MM.1S (cell line): ENCODE data around the gene NCAPH2.

Experiments
- DNase-seq: peaks from one replicate; pipeline ENCODE4 v3.0.0-alpha.2; 2015
- H2AFZ ChIP-seq: fragments of 300-600 bp; sonication (generic); 2 replicates; pipeline ENCODE4 v1.6.0; 2016; ENCODE audit warnings: antibody characterized with exemption, low read length
- H3F3A ChIP-seq: fragments of 300-600 bp; sonication (generic); 2 replicates; pipeline ENCODE4 v1.6.1; 2016; ENCODE audit warnings: mild to moderate bottlenecking, antibody characterized with exemption, low read length, moderate library complexity, mixed read lengths; ENCODE audit not compliant: insufficient read depth
- H3K27ac ChIP-seq: fragments of 300-600 bp; sonication (generic); 2 replicates; pipeline ENCODE4 v1.5.1; 2016; ENCODE audit warnings: mild to moderate bottlenecking, low read length
- H3K27me3 ChIP-seq: fragments of 300-600 bp; sonication (generic); replicated peaks from 2 replicates; pipeline ENCODE4 v1.6.0; 2016; ENCODE audit warnings: low read length; ENCODE audit not compliant: insufficient read depth
- H3K36me3 ChIP-seq: fragments of 300-600 bp; sonication (generic); replicated peaks from 2 replicates; pipeline ENCODE4 v1.6.1; 2016; ENCODE audit warnings: mild to moderate bottlenecking, low read length, mixed read lengths; ENCODE audit not compliant: insufficient read depth
- H3K4me1 ChIP-seq: fragments of 300-600 bp; sonication (generic); 2 replicates; pipeline ENCODE4 v1.6.1; 2016; ENCODE audit warnings: low read length, mixed read lengths
- H3K4me2 ChIP-seq: fragments of 300-600 bp; sonication (generic); 2 replicates; pipeline ENCODE4 v1.6.0; 2016; ENCODE audit warnings: low read depth, low read length
- H3K4me3 ChIP-seq: fragments of 300-600 bp; sonication (generic); 2 replicates; pipeline ENCODE4 v1.5.1; 2016; ENCODE audit warnings: low read length, mixed read lengths
- H3K79me2 ChIP-seq: fragments of 300-600 bp; sonication (generic); 2 replicates; pipeline ENCODE4 v1.6.1; 2016; ENCODE audit warnings: mixed run types, low read length, mixed read lengths
- H3K9ac ChIP-seq: fragments of 300-600 bp; sonication (generic); 2 replicates; pipeline ENCODE4 v1.6.1; 2016; ENCODE audit warnings: low read length, mixed read lengths
- H3K9me2 ChIP-seq: fragments of 300-600 bp; sonication (generic); replicated peaks from 2 replicates; pipeline ENCODE4 v1.6.1; 2016; ENCODE audit warnings: mild to moderate bottlenecking, low read length, mixed read lengths; ENCODE audit not compliant: insufficient read depth
- H3K9me3 ChIP-seq: fragments of 300-600 bp; sonication (generic); replicated peaks from 2 replicates; pipeline ENCODE4 v1.6.1; 2016; ENCODE audit warnings: mild to moderate bottlenecking, low read length, mixed read lengths; ENCODE audit not compliant: insufficient read depth
- H4K20me1 ChIP-seq: fragments of 300-600 bp; sonication (generic); 2 replicates; pipeline ENCODE4 v1.6.1; 2016; ENCODE audit warnings: mild to moderate bottlenecking, low read length, moderate library complexity, mixed read lengths; ENCODE audit not compliant: insufficient read depth
- EZH2 ChIP-seq: fragments of 300-600 bp; sonication (generic); optimal IDR thresholded peaks from 2 replicates; pipeline ENCODE3; 2017; ENCODE audit warnings: low read depth, mild to moderate bottlenecking, antibody characterized with exemption, low read length, mixed read lengths
- EZH2phosphoT487 ChIP-seq: fragments of 300-600 bp; sonication (generic); IDR thresholded peaks from 2 replicates; pipeline ENCODE4 v1.6.1; 2018; ENCODE audit warnings: antibody characterized with exemption, low read length
- TF ChIP-seq, protein P1 (sequence below): fragments of 300-600 bp; sonication (generic); IDR thresholded peaks from 2 replicates; pipeline ENCODE4 v1.5.1; 2016; ENCODE audit warnings: antibody characterized with exemption, low read length, mixed read lengths

NCAPH2 gene

DNA sequence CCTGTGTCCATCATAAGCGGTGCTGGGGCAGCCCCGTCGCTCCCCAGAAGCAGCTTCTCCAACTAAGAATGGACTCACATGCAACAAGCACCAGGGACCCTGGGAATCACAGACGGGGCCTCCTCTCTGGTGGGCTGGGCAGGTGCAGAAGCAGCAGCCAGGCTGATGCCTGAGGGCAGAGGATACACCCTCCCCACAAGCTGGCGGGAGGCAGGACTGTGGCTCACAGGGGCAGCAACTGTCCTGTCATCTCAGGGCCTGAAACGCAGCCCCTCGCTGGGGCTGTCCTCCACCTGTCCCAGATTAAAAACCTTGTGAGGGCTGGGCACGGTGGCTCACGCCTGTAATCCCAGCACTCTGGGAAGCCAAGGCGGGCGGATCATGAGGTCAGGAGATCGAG lies 30.1 kb upstream of the NCAPH2 start:
- no peak for DNase-seq
- no peak overlapping the region for H3K4me2 ChIP-seq
- peaks cover 17% of the 10 kb centered on the region for H3K79me2 ChIP-seq
- H4K20me1 ChIP-seq = peaks cover 4% of the 10 kb centered on the region; the same call in 1 of the 2 replicates
- H3K4me3 ChIP-seq = no peak overlapping the region
- TF ChIP-seq, protein P1, sequence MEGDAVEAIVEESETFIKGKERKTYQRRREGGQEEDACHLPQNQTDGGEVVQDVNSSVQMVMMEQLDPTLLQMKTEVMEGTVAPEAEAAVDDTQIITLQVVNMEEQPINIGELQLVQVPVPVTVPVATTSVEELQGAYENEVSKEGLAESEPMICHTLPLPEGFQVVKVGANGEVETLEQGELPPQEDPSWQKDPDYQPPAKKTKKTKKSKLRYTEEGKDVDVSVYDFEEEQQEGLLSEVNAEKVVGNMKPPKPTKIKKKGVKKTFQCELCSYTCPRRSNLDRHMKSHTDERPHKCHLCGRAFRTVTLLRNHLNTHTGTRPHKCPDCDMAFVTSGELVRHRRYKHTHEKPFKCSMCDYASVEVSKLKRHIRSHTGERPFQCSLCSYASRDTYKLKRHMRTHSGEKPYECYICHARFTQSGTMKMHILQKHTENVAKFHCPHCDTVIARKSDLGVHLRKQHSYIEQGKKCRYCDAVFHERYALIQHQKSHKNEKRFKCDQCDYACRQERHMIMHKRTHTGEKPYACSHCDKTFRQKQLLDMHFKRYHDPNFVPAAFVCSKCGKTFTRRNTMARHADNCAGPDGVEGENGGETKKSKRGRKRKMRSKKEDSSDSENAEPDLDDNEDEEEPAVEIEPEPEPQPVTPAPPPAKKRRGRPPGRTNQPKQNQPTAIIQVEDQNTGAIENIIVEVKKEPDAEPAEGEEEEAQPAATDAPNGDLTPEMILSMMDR = no peak
- TF ChIP-seq EZH2phosphoT487 (no peak), EZH2 (no peak)
- no peaks in the 10 kb centered on the region for H3K9me2 ChIP-seq
- peaks cover 14% of the 10 kb centered on the region for H3K27me3 ChIP-seq
- peaks cover 11% of the 10 kb centered on the region for H3K4me1 ChIP-seq
- H3K9me3 ChIP-seq = no peaks in the 10 kb centered on the region
- H3K36me3 ChIP-seq = no peaks in the 10 kb centered on the region
- no peak overlapping the region for H2AFZ ChIP-seq
- no peak overlapping the region for H3K27ac ChIP-seq
- no peaks in the 10 kb centered on the region for H3F3A ChIP-seq
- no peak overlapping the region for H3K9ac ChIP-seq

DNA sequence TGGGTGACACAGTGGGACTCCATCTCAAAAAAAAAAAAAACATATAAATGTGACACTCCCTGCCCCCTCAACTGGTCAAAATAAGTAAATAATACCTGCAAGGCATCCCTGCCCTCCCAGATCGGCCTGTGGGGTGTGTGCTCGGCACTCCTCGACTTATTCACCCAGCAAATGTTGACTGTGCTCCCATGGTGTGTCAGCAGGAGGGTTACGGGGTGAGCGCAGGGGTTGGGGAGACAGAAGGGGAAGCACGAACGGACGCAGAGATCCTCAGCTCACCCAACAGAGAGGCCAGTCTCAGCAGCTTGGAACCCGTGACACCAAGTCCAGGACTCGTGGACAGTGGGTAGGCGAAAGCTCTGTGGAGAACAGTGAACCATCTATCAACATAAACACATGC lies 28.3 kb upstream of the NCAPH2 start:
- no peak for DNase-seq
- no peak overlapping the region for H3K9ac ChIP-seq
- H4K20me1 ChIP-seq = no peaks in the 10 kb centered on the region
- no peak overlapping the region for H3K27ac ChIP-seq
- H3K4me3 ChIP-seq = no peak overlapping the region
- H3F3A ChIP-seq = no peaks in the 10 kb centered on the region
- H3K4me1 ChIP-seq = 0 out of 2 replicates have a peak, but pooled peaks cover 3% of the 10 kb centered on the region
- TF ChIP-seq, protein P1 = no peak
- TF ChIP-seq EZH2 = no peak
- TF ChIP-seq EZH2phosphoT487 = no peak
- H3K4me2 ChIP-seq = no peak overlapping the region
- peaks cover 14% of the 10 kb centered on the region for H3K27me3 ChIP-seq
- H3K9me3 ChIP-seq = no peaks in the 10 kb centered on the region
- H3K79me2 ChIP-seq = no peaks in the 10 kb centered on the region
- H3K9me2 ChIP-seq = no peaks in the 10 kb centered on the region
- H3K36me3 ChIP-seq = no peaks in the 10 kb centered on the region
- H2AFZ ChIP-seq = no peak overlapping the region

DNA sequence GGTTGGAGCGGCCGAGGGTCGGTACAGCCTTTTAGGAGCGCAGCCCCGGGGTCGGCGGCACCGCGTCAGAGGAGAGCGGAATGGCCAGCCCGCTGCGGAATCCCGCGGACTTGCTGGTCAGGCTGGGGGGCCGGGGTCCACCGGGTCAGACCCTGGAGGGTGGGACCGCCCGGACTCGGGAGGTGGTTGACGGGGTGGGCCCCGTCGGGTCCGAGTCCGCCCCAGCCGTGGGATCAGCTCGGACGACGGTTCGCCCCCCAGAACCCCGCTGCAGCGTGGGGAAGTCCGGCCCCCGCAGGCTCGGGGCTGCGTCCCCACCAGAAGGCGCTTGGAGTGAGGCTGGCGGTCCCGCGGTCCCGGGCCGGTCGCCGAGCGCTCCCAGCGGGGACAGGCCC lies 27.0 kb upstream of the NCAPH2 start:
- peak overlapping the region; percentile 58; the same call in 1 of the 2 replicates for H2AFZ ChIP-seq
- no peak overlapping the region; the same call in 1 of the 2 replicates for H3K9ac ChIP-seq
- no peaks in the 10 kb centered on the region for H3F3A ChIP-seq
- no peaks in the 10 kb centered on the region for H3K79me2 ChIP-seq
- peak overlapping the region; percentile 68; the same call in 1 of the 2 replicates for H3K4me2 ChIP-seq
- DNase-seq = no peak
- peak overlapping the region; percentile 69 for H3K4me3 ChIP-seq
- no peaks in the 10 kb centered on the region for H3K36me3 ChIP-seq
- TF ChIP-seq EZH2 = no peak
- TF ChIP-seq, protein P1 = no peak
- no peak for TF ChIP-seq EZH2phosphoT487
- H3K27ac ChIP-seq = no peak overlapping the region
- H3K9me3 ChIP-seq = no peaks in the 10 kb centered on the region
- peaks cover 14% of the 10 kb centered on the region for H3K27me3 ChIP-seq
- H3K4me1 ChIP-seq = no peaks in the 10 kb centered on the region
- no peaks in the 10 kb centered on the region for H4K20me1 ChIP-seq
- H3K9me2 ChIP-seq = no peaks in the 10 kb centered on the region
